Measurements from ENCODE around the gene ST6GALNAC2. TPM values are rescaled to one million over a fixed set of nuclear protein-coding genes. Genes with fewer than 3 reads are reported as not detected.
"Not testable (repeated sequence)": the region's sequence is repeated elsewhere in the genome, so short reads cannot be mapped to it uniquely, and the experiment has no call there.

Gene ST6GALNAC2
- total RNA-seq, 2 donors from 2014 or later, result 0.62 TPM; not detected in 1

GRCh38 chr17:76561332-76561731, 24.3 kb downstream of the ST6GALNAC2 start:
- H3K36me3 Mint-ChIP-seq, result peaks cover 39% of the 10 kb centered on the region
- H3K27me3 Mint-ChIP-seq, result no peaks in the 10 kb centered on the region
- DNase-seq (ENCODE audit: low spot score) (no peak), ATAC-seq (no peak)
- H3K4me1 Mint-ChIP-seq (ENCODE audit: low read depth in 2 of 2), result peaks cover 58 to 75% of the 10 kb centered on the region in 2 donors
- peak overlapping the region; percentile 94 for H3K4me3 Mint-ChIP-seq
- peak overlapping the region; percentile 80 to 95 for H3K27ac Mint-ChIP-seq
- no peaks in the 10 kb centered on the region for H3K9me3 Mint-ChIP-seq

GRCh38 chr17:76560877-76561221, 24.8 kb downstream of the ST6GALNAC2 start:
- H3K36me3 Mint-ChIP-seq, result peaks cover 34% of the 10 kb centered on the region
- DNase-seq (ENCODE audit: low spot score) (no peak), ATAC-seq (no peak)
- H3K9me3 Mint-ChIP-seq, result no peaks in the 10 kb centered on the region
- H3K4me1 Mint-ChIP-seq (ENCODE audit: low read depth in 2 of 2), result peaks cover 55 to 72% of the 10 kb centered on the region in 2 donors
- H3K27ac Mint-ChIP-seq, result peak overlapping the region; percentile 80 to 95
- no peaks in the 10 kb centered on the region for H3K27me3 Mint-ChIP-seq
- H3K4me3 Mint-ChIP-seq, result peak overlapping the region; percentile 94

- H3K27ac Mint-ChIP-seq, result peak overlapping the region; percentile 80 to 95
- no peaks in the 10 kb centered on the region for H3K9me3 Mint-ChIP-seq
- DNase-seq (ENCODE audit: low spot score) (peak; percentile 34), ATAC-seq (no peak)
- peaks cover 28% of the 10 kb centered on the region for H3K36me3 Mint-ChIP-seq
- H3K27me3 Mint-ChIP-seq, result no peaks in the 10 kb centered on the region
- peaks cover 53 to 70% of the 10 kb centered on the region in 2 donors for H3K4me1 Mint-ChIP-seq (ENCODE audit: low read depth in 2 of 2)
- H3K4me3 Mint-ChIP-seq, result peak overlapping the region; percentile 94
These were observed 25.4 kb downstream of the ST6GALNAC2 start for GRCh38 chr17:76560036-76560876.

- peaks cover 27% of the 10 kb centered on the region for H3K36me3 Mint-ChIP-seq
- H3K27ac Mint-ChIP-seq, result peak overlapping the region; percentile 95 to 99
- H3K9me3 Mint-ChIP-seq; H3K27me3 Mint-ChIP-seq; DNase-seq (ENCODE audit: low spot score); ATAC-seq: not testable (repeated sequence)
- peaks cover 56 to 73% of the 10 kb centered on the region in 2 donors for H3K4me1 Mint-ChIP-seq (ENCODE audit: low read depth in 2 of 2)
- H3K4me3 Mint-ChIP-seq, result peak overlapping the region; percentile 94
These were observed 26.2 kb downstream of the ST6GALNAC2 start for GRCh38 chr17:76559460-76559859.

- Mint-ChIP-seq H3K27ac (peak overlapping the region; percentile 95 to 99), H3K27me3 (no peaks in the 10 kb centered on the region), H3K4me3 (peak overlapping the region; percentile 94), H3K4me1 (ENCODE audit: low read depth in 2 of 2) (peaks cover 58 to 75% of the 10 kb centered on the region in 2 donors), H3K9me3 (no peaks in the 10 kb centered on the region), H3K36me3 (peaks cover 27% of the 10 kb centered on the region)
- ATAC-seq, result peak in 1 of 2 donors; percentile 42
- peak; percentile 53 for DNase-seq (ENCODE audit: low spot score)
These were observed 27.2 kb downstream of the ST6GALNAC2 start for GRCh38 chr17:76558198-76559095.

GRCh38 chr17:76557368-76558197, 28.1 kb downstream of the ST6GALNAC2 start:
- Mint-ChIP-seq H3K4me3 (peak overlapping the region; percentile 94), H3K27ac (peak overlapping the region; percentile 95 to 99), H3K27me3 (no peaks in the 10 kb centered on the region), H3K36me3 (peaks cover 21% of the 10 kb centered on the region), H3K4me1 (ENCODE audit: low read depth in 2 of 2) (peaks cover 49 to 69% of the 10 kb centered on the region in 2 donors), H3K9me3 (no peaks in the 10 kb centered on the region)
- ATAC-seq (peak; percentile 93 to 95), DNase-seq (ENCODE audit: low spot score) (peak; percentile 94)

GRCh38 chr17:76556765-76557367, 28.8 kb downstream of the ST6GALNAC2 start:
- peak overlapping the region; percentile 95 to 99 for H3K27ac Mint-ChIP-seq
- no peaks in the 10 kb centered on the region for H3K27me3 Mint-ChIP-seq
- H3K9me3 Mint-ChIP-seq, result no peaks in the 10 kb centered on the region
- H3K4me3 Mint-ChIP-seq, result peak overlapping the region; percentile 94
- peaks cover 20% of the 10 kb centered on the region for H3K36me3 Mint-ChIP-seq
- ATAC-seq, result peak; percentile 70 to 82
- DNase-seq (ENCODE audit: low spot score), result peak; percentile 76
- H3K4me1 Mint-ChIP-seq (ENCODE audit: low read depth in 2 of 2), result peaks cover 48 to 65% of the 10 kb centered on the region in 2 donors

- no peak for ATAC-seq
- DNase-seq (ENCODE audit: low spot score), result no peak
- Mint-ChIP-seq H3K4me1 (ENCODE audit: low read depth in 2 of 2) (peaks cover 43 to 46% of the 10 kb centered on the region in 2 donors), H3K36me3 (peaks cover 14% of the 10 kb centered on the region), H3K27ac (no peak overlapping the region), H3K4me3 (no peak overlapping the region), H3K9me3 (no peaks in the 10 kb centered on the region), H3K27me3 (no peaks in the 10 kb centered on the region)
These were observed 31.5 kb downstream of the ST6GALNAC2 start for GRCh38 chr17:76554131-76554530.

- ATAC-seq, result no peak
- H3K27me3 Mint-ChIP-seq, result no peaks in the 10 kb centered on the region
- peaks cover 7% of the 10 kb centered on the region for H3K36me3 Mint-ChIP-seq
- H3K4me3 Mint-ChIP-seq, result no peak overlapping the region
- no peak for DNase-seq (ENCODE audit: low spot score)
- no peak overlapping the region for H3K27ac Mint-ChIP-seq
- H3K4me1 Mint-ChIP-seq (ENCODE audit: low read depth in 2 of 2), result peaks cover 36 to 38% of the 10 kb centered on the region in 2 donors
- H3K9me3 Mint-ChIP-seq, result no peaks in the 10 kb centered on the region
These were observed 32.3 kb downstream of the ST6GALNAC2 start for GRCh38 chr17:76553178-76553908.

- DNase-seq (ENCODE audit: low spot score) (no peak), ATAC-seq (no peak)
- Mint-ChIP-seq H3K4me3 (no peak overlapping the region), H3K36me3 (no peaks in the 10 kb centered on the region), H3K27me3 (no peaks in the 10 kb centered on the region), H3K4me1 (ENCODE audit: low read depth in 2 of 2) (peaks cover 19 to 21% of the 10 kb centered on the region in 2 donors), H3K27ac (no peak overlapping the region), H3K9me3 (no peaks in the 10 kb centered on the region)
These were observed 34.0 kb downstream of the ST6GALNAC2 start for GRCh38 chr17:76551685-76552084.

GRCh38 chr17:76550712-76551615, 34.7 kb downstream of the ST6GALNAC2 start:
- H3K36me3 Mint-ChIP-seq, result no peaks in the 10 kb centered on the region
- peaks cover 17% of the 10 kb centered on the region in 2 donors for H3K4me1 Mint-ChIP-seq (ENCODE audit: low read depth in 2 of 2)
- peak overlapping the region in 1 of 2 donors; percentile 46 for H3K27ac Mint-ChIP-seq
- H3K27me3 Mint-ChIP-seq, result no peaks in the 10 kb centered on the region
- no peaks in the 10 kb centered on the region for H3K9me3 Mint-ChIP-seq
- DNase-seq (ENCODE audit: low spot score) (no peak), ATAC-seq (no peak)
- peak overlapping the region; percentile 18 for H3K4me3 Mint-ChIP-seq
